HL-60 (cell line): Measurements from ENCODE around the gene MALRD1.

Experiments used
- GABPA ChIP-seq: IDR thresholded peaks from 2 replicates; pipeline ENCODE4 v1.6.1; 2012; ENCODE audit warnings: low read depth
- POLR2AphosphoS5 ChIP-seq: IDR thresholded peaks from 2 replicates; pipeline ENCODE4 v1.6.1; 2012; ENCODE audit warnings: low read depth
- SPI1 ChIP-seq: IDR thresholded peaks from 2 replicates; pipeline ENCODE4 v1.6.1; 2012; ENCODE audit warnings: low read depth, mild to moderate bottlenecking, borderline replicate concordance
- TF ChIP-seq, protein P1 (sequence below): IDR thresholded peaks from one replicate; pipeline ENCODE4 v1.5.1; 2011; ENCODE audit warnings: low read length, control low read depth, inconsistent platforms; ENCODE audit not compliant: insufficient read depth
- TF ChIP-seq, protein P2 (sequence below): IDR thresholded peaks from 2 replicates; pipeline ENCODE4 v1.6.1; 2012; ENCODE audit warnings: low read depth; ENCODE audit not compliant: insufficient replicate concordance

DNA sequence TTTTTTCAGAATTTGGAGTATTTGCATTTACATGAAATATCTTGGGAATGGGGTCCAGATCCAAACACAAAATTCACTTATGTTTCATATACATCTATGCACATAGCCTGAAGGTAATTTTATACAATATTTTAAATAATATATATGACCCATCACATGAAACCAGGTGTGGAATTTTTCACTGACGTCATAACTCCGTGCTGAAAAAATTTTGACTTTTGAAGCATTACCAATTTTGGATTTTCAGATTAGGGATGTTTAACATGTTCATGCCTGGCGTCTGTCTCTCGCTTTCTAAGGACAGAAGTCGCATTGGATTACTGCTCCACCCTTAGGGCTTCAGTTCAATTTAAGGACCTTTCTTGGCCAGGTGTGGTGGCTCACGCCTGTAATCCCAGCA, 418.1 kb downstream of the MALRD1 start:
- TF ChIP-seq, protein P1, sequence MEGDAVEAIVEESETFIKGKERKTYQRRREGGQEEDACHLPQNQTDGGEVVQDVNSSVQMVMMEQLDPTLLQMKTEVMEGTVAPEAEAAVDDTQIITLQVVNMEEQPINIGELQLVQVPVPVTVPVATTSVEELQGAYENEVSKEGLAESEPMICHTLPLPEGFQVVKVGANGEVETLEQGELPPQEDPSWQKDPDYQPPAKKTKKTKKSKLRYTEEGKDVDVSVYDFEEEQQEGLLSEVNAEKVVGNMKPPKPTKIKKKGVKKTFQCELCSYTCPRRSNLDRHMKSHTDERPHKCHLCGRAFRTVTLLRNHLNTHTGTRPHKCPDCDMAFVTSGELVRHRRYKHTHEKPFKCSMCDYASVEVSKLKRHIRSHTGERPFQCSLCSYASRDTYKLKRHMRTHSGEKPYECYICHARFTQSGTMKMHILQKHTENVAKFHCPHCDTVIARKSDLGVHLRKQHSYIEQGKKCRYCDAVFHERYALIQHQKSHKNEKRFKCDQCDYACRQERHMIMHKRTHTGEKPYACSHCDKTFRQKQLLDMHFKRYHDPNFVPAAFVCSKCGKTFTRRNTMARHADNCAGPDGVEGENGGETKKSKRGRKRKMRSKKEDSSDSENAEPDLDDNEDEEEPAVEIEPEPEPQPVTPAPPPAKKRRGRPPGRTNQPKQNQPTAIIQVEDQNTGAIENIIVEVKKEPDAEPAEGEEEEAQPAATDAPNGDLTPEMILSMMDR, result no peak
- no peak for TF ChIP-seq POLR2AphosphoS5
- TF ChIP-seq, protein P2, sequence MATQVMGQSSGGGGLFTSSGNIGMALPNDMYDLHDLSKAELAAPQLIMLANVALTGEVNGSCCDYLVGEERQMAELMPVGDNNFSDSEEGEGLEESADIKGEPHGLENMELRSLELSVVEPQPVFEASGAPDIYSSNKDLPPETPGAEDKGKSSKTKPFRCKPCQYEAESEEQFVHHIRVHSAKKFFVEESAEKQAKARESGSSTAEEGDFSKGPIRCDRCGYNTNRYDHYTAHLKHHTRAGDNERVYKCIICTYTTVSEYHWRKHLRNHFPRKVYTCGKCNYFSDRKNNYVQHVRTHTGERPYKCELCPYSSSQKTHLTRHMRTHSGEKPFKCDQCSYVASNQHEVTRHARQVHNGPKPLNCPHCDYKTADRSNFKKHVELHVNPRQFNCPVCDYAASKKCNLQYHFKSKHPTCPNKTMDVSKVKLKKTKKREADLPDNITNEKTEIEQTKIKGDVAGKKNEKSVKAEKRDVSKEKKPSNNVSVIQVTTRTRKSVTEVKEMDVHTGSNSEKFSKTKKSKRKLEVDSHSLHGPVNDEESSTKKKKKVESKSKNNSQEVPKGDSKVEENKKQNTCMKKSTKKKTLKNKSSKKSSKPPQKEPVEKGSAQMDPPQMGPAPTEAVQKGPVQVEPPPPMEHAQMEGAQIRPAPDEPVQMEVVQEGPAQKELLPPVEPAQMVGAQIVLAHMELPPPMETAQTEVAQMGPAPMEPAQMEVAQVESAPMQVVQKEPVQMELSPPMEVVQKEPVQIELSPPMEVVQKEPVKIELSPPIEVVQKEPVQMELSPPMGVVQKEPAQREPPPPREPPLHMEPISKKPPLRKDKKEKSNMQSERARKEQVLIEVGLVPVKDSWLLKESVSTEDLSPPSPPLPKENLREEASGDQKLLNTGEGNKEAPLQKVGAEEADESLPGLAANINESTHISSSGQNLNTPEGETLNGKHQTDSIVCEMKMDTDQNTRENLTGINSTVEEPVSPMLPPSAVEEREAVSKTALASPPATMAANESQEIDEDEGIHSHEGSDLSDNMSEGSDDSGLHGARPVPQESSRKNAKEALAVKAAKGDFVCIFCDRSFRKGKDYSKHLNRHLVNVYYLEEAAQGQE, result no peak
- TF ChIP-seq SPI1, result no peak
- no peak for TF ChIP-seq GABPA
